SKM-1 treated with dmso at 0.1 percent for 144 hours (cell line): ENCODE results near the gene HOXD3.
A peak's percentile ranks its signal among the peaks of the same experiment; 100 is the strongest.

Source experiments
- DNase-seq: peaks from one replicate; lab custom pipeline; 2025; ENCODE audit not compliant: unreplicated experiment; lab: John Stamatoyannopoulos, UW

Gene HOXD3

GRCh38 chr2:176132205-176133171, 24.6 kb upstream of the HOXD3 start:
- no peak for DNase-seq

- no peak for DNase-seq
Observed at GRCh38 chr2:176133389-176133788, 23.7 kb upstream of the HOXD3 start.

- DNase-seq = no peak
Observed at GRCh38 chr2:176134035-176134434, 23.1 kb upstream of the HOXD3 start.

GRCh38 chr2:176135035-176135440, 22.1 kb upstream of the HOXD3 start:
- no peak for DNase-seq

- DNase-seq = no peak
Observed at GRCh38 chr2:176136374-176137251, 20.5 kb upstream of the HOXD3 start.

- no peak for DNase-seq
Observed at GRCh38 chr2:176137252-176137580, 19.9 kb upstream of the HOXD3 start.

GRCh38 chr2:176137906-176138305, 19.2 kb upstream of the HOXD3 start:
- no peak for DNase-seq

- DNase-seq = no peak
Observed at GRCh38 chr2:176138526-176138922, 18.6 kb upstream of the HOXD3 start.

- DNase-seq = no peak
Observed at GRCh38 chr2:176138923-176139660, 18.0 kb upstream of the HOXD3 start.

- no peak for DNase-seq
Observed at GRCh38 chr2:176139661-176140512, 17.2 kb upstream of the HOXD3 start.

- peak; percentile 38 for DNase-seq
Observed at GRCh38 chr2:176140513-176141317, 16.4 kb upstream of the HOXD3 start.

GRCh38 chr2:176142281-176142680, 14.8 kb upstream of the HOXD3 start:
- DNase-seq = no peak

GRCh38 chr2:176145085-176145969, 11.8 kb upstream of the HOXD3 start:
- DNase-seq = no peak

- DNase-seq = no peak
Observed at GRCh38 chr2:176146101-176146500, 11.0 kb upstream of the HOXD3 start.

GRCh38 chr2:176146645-176147044, 10.5 kb upstream of the HOXD3 start:
- no peak for DNase-seq

- no peak for DNase-seq
Observed at GRCh38 chr2:176147210-176147799, 9.8 kb upstream of the HOXD3 start.

- no peak for DNase-seq
Observed at GRCh38 chr2:176147800-176148496, 9.2 kb upstream of the HOXD3 start.
